Measurements from ENCODE around the gene ABHD2. TPM values are rescaled to one million over a fixed set of nuclear protein-coding genes. Genes with fewer than 3 reads are reported as not detected.

Gene ABHD2
- total and polyA plus RNA-seq, 2 donors (not counting 3 experiments of a cell fraction or from before 2014, with no cell fraction given) = 14.0 to 62.2 TPM

DNA sequence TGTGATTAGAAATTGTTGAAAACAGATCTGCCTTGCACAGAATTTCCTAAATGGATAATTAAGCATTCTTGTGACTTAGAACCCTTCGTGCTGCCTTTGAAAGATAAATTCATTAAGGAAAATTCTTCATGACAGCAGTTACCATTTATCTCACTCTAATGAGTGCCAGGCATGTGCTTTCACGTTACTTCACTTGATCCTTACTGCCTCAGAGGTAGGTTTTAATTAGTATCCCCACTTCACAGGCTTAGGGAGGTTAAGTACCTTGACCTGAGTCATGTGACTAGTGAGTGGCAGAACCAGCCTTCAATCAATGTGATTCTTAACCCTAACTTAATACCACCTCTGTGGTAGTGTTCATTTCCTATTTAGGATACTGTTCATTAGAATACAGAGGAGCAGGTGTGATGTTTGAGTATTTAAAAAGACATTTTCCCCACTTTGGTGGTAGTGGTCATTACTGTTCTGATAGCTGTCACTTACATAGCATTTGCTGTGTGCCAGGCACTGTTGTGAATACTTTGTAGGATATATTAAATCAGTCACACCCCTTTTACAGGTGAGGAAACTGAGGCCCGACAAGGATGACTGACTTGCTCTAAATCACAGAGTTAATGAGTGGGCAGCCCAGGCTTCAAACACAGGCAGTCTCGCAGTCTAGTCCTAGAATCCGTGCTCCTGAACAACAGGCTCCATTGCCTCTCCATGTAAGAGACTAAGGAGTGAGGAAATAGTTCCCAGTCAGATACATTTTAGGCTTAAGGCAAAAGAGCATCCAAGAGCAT is 75.2 kb downstream of the ABHD2 start:
- no peak overlapping the region for H2AFZ ChIP-seq (ENCODE audit: low read depth, low read length)
- H3K4me2 ChIP-seq (ENCODE audit: insufficient read depth, low read length) = no peak overlapping the region
- H3K4me1 ChIP-seq (ENCODE audit: control insufficient read depth, extremely low read depth, insufficient read depth, low read length) = peaks cover 32% of the 10 kb centered on the region
- H3K36me3 ChIP-seq (ENCODE audit: control insufficient read depth in 2 of 2, extremely low read depth in 1 of 2, insufficient read depth in 2 of 2, low read length in 2 of 2) = no peaks in the 10 kb centered on the region
- ChIA-PET CTCF (no interaction called here), POLR2A (no interaction called here)
- no TSS peak for BruUV-seq (replicated peaks)
- H3K9me3 ChIP-seq (replicated peaks; ENCODE audit: control insufficient read depth, insufficient read depth, low read length) = no peaks in the 10 kb centered on the region
- no peak for DNase-seq (ENCODE audit: low read depth, low spot score)
- no peaks in the 10 kb centered on the region for H4K20me1 ChIP-seq (replicated peaks; ENCODE audit: control insufficient read depth, extremely low read depth, insufficient read depth, low read length)
- no peak overlapping the region for H3K9ac ChIP-seq (replicated peaks; ENCODE audit: extremely low read depth, insufficient read depth, low read length)
- dilution Hi-C loops (cut with MboI; ENCODE audit: extremely low pct_ligation_motif_present, low sequenced_read_pairs) = loop anchor here (25.0 kb wide), 1 partner anchor 101 kb away; no protein-coding TSS in a partner anchor
- no peak overlapping the region for H3K27ac ChIP-seq (ENCODE audit: insufficient read depth, low read depth, low read length)
- H3K9me1 ChIP-seq (replicated peaks; ENCODE audit: control insufficient read depth, extremely low read depth, insufficient read depth, low read length) = no peaks in the 10 kb centered on the region
- no peaks in the 10 kb centered on the region for H3K27me3 ChIP-seq (ENCODE audit: control insufficient read depth in 2 of 2, insufficient read depth in 2 of 2, low read length in 2 of 2)
- TF ChIP-seq FOS (IDR thresholded peaks at IDR 0.05; ENCODE audit: borderline replicate concordance, insufficient read depth, low read length) = no peak
- no peak for TF ChIP-seq JUN (IDR thresholded peaks at IDR 0.05; ENCODE audit: borderline replicate concordance, insufficient read depth, insufficient read length, low read depth)
- TF ChIP-seq, protein P1, sequence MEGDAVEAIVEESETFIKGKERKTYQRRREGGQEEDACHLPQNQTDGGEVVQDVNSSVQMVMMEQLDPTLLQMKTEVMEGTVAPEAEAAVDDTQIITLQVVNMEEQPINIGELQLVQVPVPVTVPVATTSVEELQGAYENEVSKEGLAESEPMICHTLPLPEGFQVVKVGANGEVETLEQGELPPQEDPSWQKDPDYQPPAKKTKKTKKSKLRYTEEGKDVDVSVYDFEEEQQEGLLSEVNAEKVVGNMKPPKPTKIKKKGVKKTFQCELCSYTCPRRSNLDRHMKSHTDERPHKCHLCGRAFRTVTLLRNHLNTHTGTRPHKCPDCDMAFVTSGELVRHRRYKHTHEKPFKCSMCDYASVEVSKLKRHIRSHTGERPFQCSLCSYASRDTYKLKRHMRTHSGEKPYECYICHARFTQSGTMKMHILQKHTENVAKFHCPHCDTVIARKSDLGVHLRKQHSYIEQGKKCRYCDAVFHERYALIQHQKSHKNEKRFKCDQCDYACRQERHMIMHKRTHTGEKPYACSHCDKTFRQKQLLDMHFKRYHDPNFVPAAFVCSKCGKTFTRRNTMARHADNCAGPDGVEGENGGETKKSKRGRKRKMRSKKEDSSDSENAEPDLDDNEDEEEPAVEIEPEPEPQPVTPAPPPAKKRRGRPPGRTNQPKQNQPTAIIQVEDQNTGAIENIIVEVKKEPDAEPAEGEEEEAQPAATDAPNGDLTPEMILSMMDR (IDR thresholded peaks at IDR 0.05; ENCODE audit: extremely low read depth in 1 of 2, insufficient read depth in 1 of 2, low read depth in 1 of 2, low read length in 2 of 2) = no peak
- no peak for TF ChIP-seq POLR2A (IDR thresholded peaks at IDR 0.05; ENCODE audit: low read depth, low read length)
- no peak for TF ChIP-seq EZH2 (IDR thresholded peaks at IDR 0.05; ENCODE audit: borderline replicate concordance, low read depth, low read length, severe bottlenecking)
- TF ChIP-seq POLR2AphosphoS5 (IDR thresholded peaks at IDR 0.05; ENCODE audit: insufficient read depth, low read depth, low read length) = no peak
- no peak for TF ChIP-seq MAX (IDR thresholded peaks at IDR 0.05; ENCODE audit: insufficient read depth, insufficient read length)
- TF ChIP-seq MYC (IDR thresholded peaks at IDR 0.05; ENCODE audit: low read depth, low read length) = no peak
- no peak for FAIRE-seq
- H3K4me3 ChIP-seq (replicated peaks in 1 of 3; ENCODE audit: insufficient read depth in 1 of 3, low read depth in 1 of 3, low read length in 3 of 3) = no peak overlapping the region
- intact Hi-C loops (cut with micrococcal nuclease) = no loop called here
- no peaks in the 10 kb centered on the region for H3K79me2 ChIP-seq (ENCODE audit: control insufficient read depth, insufficient read depth, low read length)

All from endothelial cell of umbilical vein (primary cell).